ENCODE measurements around the gene DGKG.

Gene DGKG

DNA sequence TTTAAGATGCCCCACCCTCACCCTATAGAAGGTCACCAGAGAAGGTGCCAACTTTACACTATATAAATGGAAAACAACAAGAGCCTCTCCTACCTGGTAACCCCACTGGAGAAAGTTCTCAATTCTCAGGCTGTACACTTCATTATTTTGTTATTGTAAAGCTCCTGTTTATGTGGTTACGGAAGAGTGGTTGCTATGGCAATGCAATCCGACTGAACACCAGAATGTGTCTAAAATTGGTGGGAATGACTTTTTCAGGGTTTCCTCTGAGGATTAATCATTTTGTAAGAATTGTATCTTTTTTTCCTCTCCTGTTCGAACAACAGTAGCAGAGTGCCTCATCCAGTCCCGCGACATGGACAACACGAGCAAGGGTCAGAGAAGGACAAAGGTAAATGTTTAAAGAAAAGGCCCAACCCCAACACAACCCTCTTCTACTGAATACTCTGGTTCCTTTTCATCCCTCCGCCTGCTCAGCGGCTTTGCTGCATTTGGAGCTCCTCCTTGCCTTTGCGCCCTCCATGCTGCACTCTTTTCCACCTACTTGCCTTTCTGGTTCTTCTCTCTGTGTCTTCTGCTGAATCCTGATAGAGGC lies 45.3 kb downstream of the DGKG start:
- POLR2A ChIA-PET, result no interaction called here
- CTCF ChIA-PET, result no interaction called here
- TF ChIP-seq CTBP1 (IDR thresholded peaks at IDR 0.05; ENCODE audit: borderline replicate concordance) (no peak), LEF1 (IDR thresholded peaks at IDR 0.05; ENCODE audit: borderline replicate concordance) (no peak), ELF4 (IDR thresholded peaks at IDR 0.05) (no peak), SUZ12 (IDR thresholded peaks at IDR 0.05) (no peak), FOXA1 (IDR thresholded peaks at IDR 0.05) (no peak), SP1 (IDR thresholded peaks at IDR 0.05) (no peak), NFRKB (IDR thresholded peaks at IDR 0.05) (no peak), TARDBP (IDR thresholded peaks at IDR 0.05) (no peak), BHLHE40 (IDR thresholded peaks at IDR 0.05; ENCODE audit: borderline replicate concordance) (no peak), FOXM1 (IDR thresholded peaks at IDR 0.05; ENCODE audit: borderline replicate concordance) (no peak), L3MBTL2 (conservative IDR thresholded peaks at IDR 0.05) (no peak), ZNF384 (IDR thresholded peaks at IDR 0.05) (no peak), FOXK2 (IDR thresholded peaks at IDR 0.05) (no peak), HDGF (IDR thresholded peaks at IDR 0.05; ENCODE audit: borderline replicate concordance) (no peak), ARNT (IDR thresholded peaks at IDR 0.05) (no peak)
- TF ChIP-seq, protein P1, sequence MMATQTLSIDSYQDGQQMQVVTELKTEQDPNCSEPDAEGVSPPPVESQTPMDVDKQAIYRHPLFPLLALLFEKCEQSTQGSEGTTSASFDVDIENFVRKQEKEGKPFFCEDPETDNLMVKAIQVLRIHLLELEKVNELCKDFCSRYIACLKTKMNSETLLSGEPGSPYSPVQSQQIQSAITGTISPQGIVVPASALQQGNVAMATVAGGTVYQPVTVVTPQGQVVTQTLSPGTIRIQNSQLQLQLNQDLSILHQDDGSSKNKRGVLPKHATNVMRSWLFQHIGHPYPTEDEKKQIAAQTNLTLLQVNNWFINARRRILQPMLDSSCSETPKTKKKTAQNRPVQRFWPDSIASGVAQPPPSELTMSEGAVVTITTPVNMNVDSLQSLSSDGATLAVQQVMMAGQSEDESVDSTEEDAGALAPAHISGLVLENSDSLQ (IDR thresholded peaks at IDR 0.05), result no peak
- DNase-seq (ENCODE audit: extremely low spot score), result no peak

DNA sequence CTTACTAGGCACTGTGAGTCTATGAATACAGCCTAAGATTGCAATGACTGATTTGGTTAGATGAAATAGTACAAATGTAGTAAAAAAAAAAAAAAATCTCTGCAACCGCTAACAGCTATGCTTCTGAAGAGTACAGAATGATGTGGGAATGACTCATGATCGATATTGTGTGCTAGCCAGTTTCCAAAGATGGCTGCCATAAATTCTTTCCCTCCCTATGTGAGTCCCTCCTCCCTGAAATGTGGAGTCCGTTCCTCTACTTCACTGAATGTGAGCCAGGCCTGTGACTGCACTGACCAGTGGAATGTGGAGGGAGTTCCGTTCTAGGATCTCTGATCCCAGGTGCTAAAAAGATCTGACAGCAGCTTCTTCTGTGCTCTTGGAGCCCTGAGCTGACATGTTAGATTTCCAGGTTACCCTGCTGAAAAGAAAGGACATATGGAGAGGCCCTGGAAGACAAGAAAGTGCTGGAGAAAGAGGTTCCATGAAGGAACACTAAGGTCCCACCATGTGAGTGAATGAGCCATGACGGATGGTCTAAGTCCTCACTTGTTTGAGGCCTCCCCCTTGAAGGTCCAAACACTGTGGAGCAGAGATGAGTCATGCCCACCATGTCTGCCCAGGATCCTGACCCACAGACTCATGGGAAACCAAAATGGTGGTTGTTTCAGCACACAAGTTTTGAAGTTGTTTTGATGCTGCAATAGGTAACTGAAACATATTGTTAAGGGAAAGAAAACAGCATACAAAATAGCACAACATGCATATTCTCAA lies 46.3 kb downstream of the DGKG start:
- POLR2A ChIA-PET, result no interaction called here
- TF ChIP-seq FOXM1 (IDR thresholded peaks at IDR 0.05; ENCODE audit: borderline replicate concordance) (no peak), CTBP1 (IDR thresholded peaks at IDR 0.05; ENCODE audit: borderline replicate concordance) (no peak), FOXK2 (IDR thresholded peaks at IDR 0.05) (no peak)
- DNase-seq (ENCODE audit: extremely low spot score), result no peak
- CTCF ChIA-PET, result no interaction called here

DNA sequence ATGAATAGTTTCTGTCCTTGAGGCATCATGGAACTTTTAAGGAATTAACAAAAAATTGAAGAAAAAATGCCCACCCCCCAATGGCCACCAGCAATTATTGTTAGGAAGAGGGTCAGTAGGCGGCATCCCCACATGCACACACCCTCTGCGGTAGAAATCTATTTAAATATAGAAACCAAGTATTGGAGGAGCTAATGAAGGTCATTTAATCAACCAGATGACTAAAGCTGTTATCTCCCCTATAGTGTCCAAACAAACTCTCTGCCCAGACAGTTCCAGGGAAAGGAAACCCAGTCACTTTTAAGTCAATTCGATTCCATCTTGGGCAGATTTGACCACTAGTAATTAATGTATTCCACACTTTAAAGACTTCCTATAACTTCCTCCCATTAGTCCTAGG lies 47.1 kb downstream of the DGKG start:
- no peak for TF ChIP-seq L3MBTL2 (conservative IDR thresholded peaks at IDR 0.05)
- DNase-seq (ENCODE audit: extremely low spot score), result no peak
- ChIA-PET POLR2A (no interaction called here), CTCF (no interaction called here)

DNA sequence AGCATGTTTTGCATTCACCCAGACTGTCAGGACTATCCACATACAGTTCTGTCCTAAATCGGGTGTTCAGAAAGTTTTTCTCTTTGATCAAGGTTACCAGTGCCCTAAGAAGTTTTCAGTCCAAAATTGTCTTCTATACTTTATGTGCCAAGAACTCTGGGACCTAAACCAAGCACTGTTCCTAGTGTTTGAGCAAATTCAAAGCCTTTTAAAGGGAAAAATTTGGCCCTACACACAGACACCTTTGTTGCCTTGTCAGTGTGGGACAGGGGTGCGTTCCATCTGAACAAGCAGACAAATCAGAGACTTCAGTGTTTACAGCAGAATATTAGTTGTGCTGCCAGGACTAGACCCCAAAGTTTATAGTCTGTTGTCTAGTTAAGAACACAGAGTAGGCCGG lies 50.6 kb downstream of the DGKG start:
- ChIA-PET POLR2A (no interaction called here), CTCF (no interaction called here)
- no peak for TF ChIP-seq LEF1 (IDR thresholded peaks at IDR 0.05; ENCODE audit: borderline replicate concordance)
- no peak for TF ChIP-seq HDGF (IDR thresholded peaks at IDR 0.05; ENCODE audit: borderline replicate concordance)
- no peak for TF ChIP-seq CTBP1 (IDR thresholded peaks at IDR 0.05; ENCODE audit: borderline replicate concordance)
- TF ChIP-seq, protein P1 (IDR thresholded peaks at IDR 0.05), result no peak
- no peak for TF ChIP-seq ZNF384 (IDR thresholded peaks at IDR 0.05)
- TF ChIP-seq BHLHE40 (IDR thresholded peaks at IDR 0.05; ENCODE audit: borderline replicate concordance), result no peak
- DNase-seq (ENCODE audit: extremely low spot score), result no peak

DNA sequence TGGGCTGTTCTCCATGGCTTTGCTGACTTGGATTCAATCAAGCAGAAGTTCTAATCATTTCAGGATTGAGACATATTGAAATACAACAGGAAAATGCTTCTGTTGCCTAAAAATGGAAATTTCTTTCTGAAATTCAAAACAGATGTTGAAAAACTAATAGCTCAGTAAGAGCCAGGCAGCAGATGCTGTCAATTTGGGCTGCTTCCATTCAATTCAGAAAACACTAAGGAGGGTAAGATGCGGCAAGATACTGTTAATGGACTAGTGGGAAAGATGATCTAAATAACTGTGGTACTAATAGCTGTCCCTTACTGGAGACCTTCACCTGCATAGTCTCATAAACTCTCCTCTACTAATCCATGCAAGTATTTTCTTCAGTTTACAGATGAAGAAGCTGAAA lies 53.5 kb downstream of the DGKG start:
- TF ChIP-seq ARNT (IDR thresholded peaks at IDR 0.05), result no peak
- no peak for TF ChIP-seq NFRKB (IDR thresholded peaks at IDR 0.05)
- no peak for TF ChIP-seq L3MBTL2 (conservative IDR thresholded peaks at IDR 0.05)
- TF ChIP-seq FOXA1 (IDR thresholded peaks at IDR 0.05), result no peak
- TF ChIP-seq HDGF (IDR thresholded peaks at IDR 0.05; ENCODE audit: borderline replicate concordance), result no peak
- TF ChIP-seq, protein P1 (IDR thresholded peaks at IDR 0.05), result no peak
- TF ChIP-seq ELF4 (IDR thresholded peaks at IDR 0.05), result no peak
- no peak for TF ChIP-seq FOXM1 (IDR thresholded peaks at IDR 0.05; ENCODE audit: borderline replicate concordance)
- no peak for TF ChIP-seq ZNF384 (IDR thresholded peaks at IDR 0.05)
- no peak for TF ChIP-seq LEF1 (IDR thresholded peaks at IDR 0.05; ENCODE audit: borderline replicate concordance)
- TF ChIP-seq FOXK2 (IDR thresholded peaks at IDR 0.05), result no peak
- no peak for DNase-seq (ENCODE audit: extremely low spot score)
- POLR2A ChIA-PET, result no interaction called here
- CTCF ChIA-PET, result no interaction called here

DNA sequence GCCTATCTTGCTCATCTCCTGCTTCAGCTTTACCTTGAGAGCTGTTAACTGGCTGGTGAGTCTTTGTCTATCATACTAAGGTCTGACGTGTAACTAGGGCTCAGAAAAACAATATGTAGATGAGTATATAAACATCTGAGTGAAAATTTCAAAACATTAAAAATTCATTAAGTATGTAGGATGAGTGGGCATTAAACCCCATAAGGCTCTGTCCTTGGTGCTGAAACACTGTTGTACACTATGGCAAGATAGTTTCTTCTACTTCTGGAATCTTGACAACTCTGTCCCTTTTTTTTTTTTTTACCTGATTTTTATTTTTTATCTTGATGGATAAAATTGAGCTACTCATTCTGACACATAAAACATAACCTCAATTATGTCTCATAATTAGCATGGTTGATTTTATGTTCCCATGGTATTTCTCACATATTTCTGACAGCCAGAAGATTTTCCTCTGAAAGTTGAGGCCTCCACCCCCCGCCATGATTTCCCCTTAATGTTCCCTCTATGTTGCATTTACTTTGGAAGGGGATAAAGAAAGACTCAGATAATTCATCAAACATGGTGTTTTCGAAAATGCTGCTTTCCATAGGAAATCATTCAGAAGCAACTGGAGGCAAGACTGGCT lies 54.3 kb downstream of the DGKG start:
- ChIA-PET POLR2A (no interaction called here), CTCF (no interaction called here)
- peak; percentile 10 for DNase-seq (ENCODE audit: extremely low spot score)
- TF ChIP-seq ARNT (IDR thresholded peaks at IDR 0.05) (no peak), NFRKB (IDR thresholded peaks at IDR 0.05) (no peak), FOXA1 (IDR thresholded peaks at IDR 0.05) (no peak), L3MBTL2 (conservative IDR thresholded peaks at IDR 0.05) (no peak), TARDBP (IDR thresholded peaks at IDR 0.05) (no peak), HDGF (IDR thresholded peaks at IDR 0.05; ENCODE audit: borderline replicate concordance) (no peak), ZNF384 (IDR thresholded peaks at IDR 0.05) (no peak), SUZ12 (IDR thresholded peaks at IDR 0.05) (no peak), FOXM1 (IDR thresholded peaks at IDR 0.05; ENCODE audit: borderline replicate concordance) (no peak), BHLHE40 (IDR thresholded peaks at IDR 0.05; ENCODE audit: borderline replicate concordance) (no peak), FOXK2 (IDR thresholded peaks at IDR 0.05) (no peak), LEF1 (IDR thresholded peaks at IDR 0.05; ENCODE audit: borderline replicate concordance) (no peak), SP1 (IDR thresholded peaks at IDR 0.05) (no peak), ELF4 (IDR thresholded peaks at IDR 0.05) (no peak), CTBP1 (IDR thresholded peaks at IDR 0.05; ENCODE audit: borderline replicate concordance) (no peak)
- TF ChIP-seq, protein P1 (IDR thresholded peaks at IDR 0.05), result no peak
